Activated CD8-positive, alpha-beta T cell treated with anti-CD3 and anti-CD28 coated beads for 36 hours (primary cell): ENCODE measurements around the gene IQCM. TPM values are rescaled to one million over a fixed set of nuclear protein-coding genes. Genes with fewer than 3 reads are reported as not detected.

Experiments
- ATAC-seq: fragments of 200-7000 bp; cut with Tn5 transposase; one replicate; pipeline ENCODE4 v1.10.0; 2021; ENCODE audit warnings: mild to moderate bottlenecking, moderate library complexity
- CTCF ChIA-PET: fragments of 350-600 bp; sonication (Branson Sonifier 250); formaldehyde crosslinking; loops from one replicate; lab custom pipeline; 2021; ENCODE audit warnings: antibody characterized with exemption; lab: Charles Lee
- POLR2A ChIA-PET: fragments of 350-600 bp; sonication (Branson Sonifier 250); formaldehyde crosslinking; loops from one replicate; lab custom pipeline; 2021; ENCODE audit warnings: antibody characterized with exemption; lab: Charles Lee
- DNase-seq: peaks from one replicate; pipeline ENCODE4 v3.0.0-alpha.2; 2020
- H3K27ac Mint-ChIP-seq: one replicate; pipeline ENCODE4 v1.8.0; 2021; ENCODE audit warnings: mild to moderate bottlenecking, mixed read lengths
- H3K27me3 Mint-ChIP-seq: one replicate; pipeline ENCODE4 v1.8.0; 2021; ENCODE audit warnings: mixed read lengths
- H3K36me3 Mint-ChIP-seq: one replicate; pipeline ENCODE4 v1.8.0; 2021; ENCODE audit warnings: low read depth, mixed read lengths
- H3K4me1 Mint-ChIP-seq: one replicate; pipeline ENCODE4 v1.8.0; 2021; ENCODE audit warnings: low read depth, mixed read lengths
- H3K4me3 Mint-ChIP-seq: one replicate; pipeline ENCODE4 v1.8.0; 2021; ENCODE audit warnings: mild to moderate bottlenecking, moderate library complexity, mixed read lengths
- H3K9me3 Mint-ChIP-seq: one replicate; pipeline ENCODE4 v1.8.0; 2021; ENCODE audit warnings: mixed read lengths
- CTCF ChIP-seq: fragments of 200-600 bp; IDR thresholded peaks from one replicate; pipeline ENCODE4 v1.8.0; 2022; ENCODE audit warnings: antibody characterized with exemption, mild to moderate bottlenecking
- intact Hi-C: fragments of 100-400 bp; cut with micrococcal nuclease; formaldehyde crosslinking; loops from one replicate; pipeline ENCODE4 v1.10.0; 2022
- total RNA-seq, 2 experiments: library from RNA; stranded (reverse); gene quantifications; one replicate each; pipeline ENCODE4 v1.2.3, GENCODE V29; 2021

The IQCM gene
- total RNA-seq, 2 experiments from 2014 or later: not detected

- Mint-ChIP-seq H3K4me3 (no peak overlapping the region), H3K9me3 (no peaks in the 10 kb centered on the region), H3K27ac (no peak overlapping the region), H3K36me3 (no peaks in the 10 kb centered on the region), H3K27me3 (no peaks in the 10 kb centered on the region), H3K4me1 (no peaks in the 10 kb centered on the region)
- ATAC-seq (no peak), DNase-seq (no peak)
- TF ChIP-seq CTCF: no peak
- intact Hi-C loops: no loop called here
- ChIA-PET CTCF (no interaction called here), POLR2A (no interaction called here)
Observed at GRCh38 chr4:149749784-149750183, 65.9 kb downstream of the IQCM start.

GRCh38 chr4:149747646-149748045 is 68.0 kb downstream of the IQCM start:
- DNase-seq (no peak), ATAC-seq (no peak)
- ChIA-PET POLR2A (no interaction called here), CTCF (no interaction called here)
- intact Hi-C loops: no loop called here
- Mint-ChIP-seq H3K4me1 (no peaks in the 10 kb centered on the region), H3K9me3 (no peaks in the 10 kb centered on the region), H3K36me3 (no peaks in the 10 kb centered on the region), H3K27ac (no peak overlapping the region), H3K27me3 (no peaks in the 10 kb centered on the region), H3K4me3 (no peak overlapping the region)
- TF ChIP-seq CTCF: no peak

GRCh38 chr4:149746276-149746675 is 69.4 kb downstream of the IQCM start:
- Mint-ChIP-seq H3K4me1 (no peaks in the 10 kb centered on the region), H3K36me3 (no peaks in the 10 kb centered on the region), H3K4me3 (no peak overlapping the region), H3K27ac (no peak overlapping the region), H3K27me3 (no peaks in the 10 kb centered on the region), H3K9me3 (no peaks in the 10 kb centered on the region)
- no peak for ATAC-seq
- no peak for TF ChIP-seq CTCF
- intact Hi-C loops: no loop called here
- ChIA-PET POLR2A (no interaction called here), CTCF (no interaction called here)
- DNase-seq: no peak

DNA sequence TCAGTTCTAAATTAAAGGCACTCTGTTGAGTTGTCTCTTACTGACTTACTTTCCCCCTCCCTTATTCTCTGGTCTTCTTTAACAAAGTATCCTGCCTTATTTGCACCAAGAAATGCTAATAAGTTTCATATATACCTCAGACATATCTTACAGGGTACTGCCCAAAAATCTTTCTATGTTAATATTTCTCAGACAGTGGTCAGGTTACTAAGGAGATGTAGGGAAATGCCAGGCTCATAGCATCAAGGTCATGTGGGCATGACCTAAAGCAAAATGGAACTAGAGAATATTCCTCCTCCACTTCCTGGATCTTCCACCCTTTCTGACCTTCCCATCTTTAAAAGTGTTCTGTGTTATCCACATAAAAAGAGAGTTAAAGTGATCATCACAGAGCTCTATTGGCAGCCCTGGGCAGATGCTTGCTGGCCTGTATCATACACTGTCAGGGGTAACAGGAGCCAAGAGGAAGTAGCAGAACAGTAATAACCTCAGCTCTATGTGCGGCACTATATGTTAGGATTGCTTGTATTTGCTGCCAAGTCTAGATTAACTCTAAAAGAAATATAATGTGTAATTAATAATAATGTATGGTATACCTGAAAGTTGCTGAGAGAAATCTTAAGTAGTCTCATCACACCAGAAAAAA is 74.3 kb downstream of the IQCM start:
- CTCF ChIA-PET: no interaction called here

GRCh38 chr4:149738156-149738555 is 77.5 kb downstream of the IQCM start:
- no peak overlapping the region for H3K4me3 Mint-ChIP-seq
- H3K27me3 Mint-ChIP-seq: peaks cover 1% of the 10 kb centered on the region
- ATAC-seq (no peak), DNase-seq (no peak)
- POLR2A ChIA-PET: no interaction called here
- H3K4me1 Mint-ChIP-seq: no peaks in the 10 kb centered on the region
- intact Hi-C loops: no loop called here
- TF ChIP-seq CTCF: no peak
- CTCF ChIA-PET: no interaction called here
- H3K9me3 Mint-ChIP-seq: no peaks in the 10 kb centered on the region
- H3K36me3 Mint-ChIP-seq: no peaks in the 10 kb centered on the region
- H3K27ac Mint-ChIP-seq: no peak overlapping the region

More for the DNA sequence above, 74.3 kb downstream of the IQCM start:
- ATAC-seq (no peak), DNase-seq (no peak)
- Mint-ChIP-seq H3K36me3 (no peaks in the 10 kb centered on the region), H3K27ac (no peak overlapping the region), H3K9me3 (no peaks in the 10 kb centered on the region), H3K4me3 (no peak overlapping the region), H3K4me1 (no peaks in the 10 kb centered on the region), H3K27me3 (peaks cover 1% of the 10 kb centered on the region)
- no peak for TF ChIP-seq CTCF
- intact Hi-C loops: no loop called here
- POLR2A ChIA-PET: no interaction called here
